Measurements from ENCODE around the gene IL4R. TPM values are rescaled to one million over a fixed set of nuclear protein-coding genes. Genes with fewer than 3 reads are reported as not detected.

Gene IL4R
- total RNA-seq, 1 experiment from 2014 or later, result 99.0 TPM

GRCh38 chr16:27335349-27336053 lies 21.7 kb downstream of the IL4R start:
- Mint-ChIP-seq H3K27me3 (ENCODE audit: unreplicated experiment) (no peaks in the 10 kb centered on the region), H3K4me1 (ENCODE audit: low read depth, unreplicated experiment) (peaks cover 13% of the 10 kb centered on the region), H3K4me3 (ENCODE audit: low read depth, unreplicated experiment) (no peak overlapping the region), H3K27ac (ENCODE audit: unreplicated experiment) (no peak overlapping the region), H3K36me3 (ENCODE audit: insufficient read depth, unreplicated experiment) (peaks cover 62% of the 10 kb centered on the region), H3K9me3 (ENCODE audit: low read depth, unreplicated experiment) (no peaks in the 10 kb centered on the region)
- intact Hi-C loops (cut with micrococcal nuclease; ENCODE audit: unreplicated experiment), result no loop called here
- no peak for TF ChIP-seq CTCF (IDR thresholded peaks at IDR 0.05; ENCODE audit: unreplicated experiment)
- no peak for DNase-seq
- CTCF ChIA-PET, result no interaction called here
- no TSS peak for BruUV-seq (replicated peaks)

- H3K4me3 Mint-ChIP-seq (ENCODE audit: low read depth, unreplicated experiment), result no peak overlapping the region
- DNase-seq, result no peak
- H3K27ac Mint-ChIP-seq (ENCODE audit: unreplicated experiment), result no peak overlapping the region
- H3K9me3 Mint-ChIP-seq (ENCODE audit: low read depth, unreplicated experiment), result no peaks in the 10 kb centered on the region
- peaks cover 13% of the 10 kb centered on the region for H3K4me1 Mint-ChIP-seq (ENCODE audit: low read depth, unreplicated experiment)
- CTCF ChIA-PET, result interaction anchor here (0.9 kb wide), 1 partner anchor 9 kb away, joined by 3 read pairs; no protein-coding TSS in a partner anchor
- H3K27me3 Mint-ChIP-seq (ENCODE audit: unreplicated experiment), result no peaks in the 10 kb centered on the region
- intact Hi-C loops (cut with micrococcal nuclease; ENCODE audit: unreplicated experiment), result no loop called here
- peaks cover 72% of the 10 kb centered on the region for H3K36me3 Mint-ChIP-seq (ENCODE audit: insufficient read depth, unreplicated experiment)
- no TSS peak for BruUV-seq (replicated peaks)
- no peak for TF ChIP-seq CTCF (IDR thresholded peaks at IDR 0.05; ENCODE audit: unreplicated experiment)
Measured at GRCh38 chr16:27337024-27337423, 23.2 kb downstream of the IL4R start.

GRCh38 chr16:27339180-27339579 lies 25.4 kb downstream of the IL4R start:
- CTCF ChIA-PET, result no interaction called here
- Mint-ChIP-seq H3K4me3 (ENCODE audit: low read depth, unreplicated experiment) (no peak overlapping the region), H3K9me3 (ENCODE audit: low read depth, unreplicated experiment) (no peaks in the 10 kb centered on the region), H3K36me3 (ENCODE audit: insufficient read depth, unreplicated experiment) (peaks cover 64% of the 10 kb centered on the region), H3K27me3 (ENCODE audit: unreplicated experiment) (no peaks in the 10 kb centered on the region), H3K4me1 (ENCODE audit: low read depth, unreplicated experiment) (peaks cover 13% of the 10 kb centered on the region), H3K27ac (ENCODE audit: unreplicated experiment) (no peak overlapping the region)
- BruUV-seq (replicated peaks), result no TSS peak
- no peak for DNase-seq
- intact Hi-C loops (cut with micrococcal nuclease; ENCODE audit: unreplicated experiment), result no loop called here
- TF ChIP-seq CTCF (IDR thresholded peaks at IDR 0.05; ENCODE audit: unreplicated experiment), result no peak

- H3K27me3 Mint-ChIP-seq (ENCODE audit: unreplicated experiment), result no peaks in the 10 kb centered on the region
- no TSS peak for BruUV-seq (replicated peaks)
- no peak for TF ChIP-seq CTCF (IDR thresholded peaks at IDR 0.05; ENCODE audit: unreplicated experiment)
- intact Hi-C loops (cut with micrococcal nuclease; ENCODE audit: unreplicated experiment), result no loop called here
- CTCF ChIA-PET, result interaction anchor here (0.7 kb wide), 1 partner anchor 11 kb away, joined by 3 read pairs; no protein-coding TSS in a partner anchor
- H3K4me3 Mint-ChIP-seq (ENCODE audit: low read depth, unreplicated experiment), result no peak overlapping the region
- DNase-seq, result no peak
- H3K36me3 Mint-ChIP-seq (ENCODE audit: insufficient read depth, unreplicated experiment), result peaks cover 57% of the 10 kb centered on the region
- H3K4me1 Mint-ChIP-seq (ENCODE audit: low read depth, unreplicated experiment), result peaks cover 6% of the 10 kb centered on the region
- H3K27ac Mint-ChIP-seq (ENCODE audit: unreplicated experiment), result no peak overlapping the region
- H3K9me3 Mint-ChIP-seq (ENCODE audit: low read depth, unreplicated experiment), result no peaks in the 10 kb centered on the region
Measured at GRCh38 chr16:27340654-27341053, 26.9 kb downstream of the IL4R start.
